IMR-90 (cell line): ENCODE measurements around the gene TMEM106A. TPM values are rescaled to one million over a fixed set of nuclear protein-coding genes. Genes with fewer than 3 reads are reported as not detected.

ENCODE experiments used
- ATAC-seq: fragments of 200-7000 bp; cut with Tn5 transposase; 2 replicates; pipeline ENCODE4 v1.9.1; 2020; ENCODE audit warnings: low read depth, mild to moderate bottlenecking, moderate library complexity
- BruUV-seq: library from RNA; stranded (reverse); fragments of 400-500 nt; replicated peaks from 2 replicates; lab custom pipeline; 2021; lab: Mats Ljungman, UMichigan
- CTCF ChIA-PET: fragments of 300-600 bp; formaldehyde crosslinking; extraction: SDS; loops from one replicate; lab custom pipeline; 2021; ENCODE audit warnings: antibody characterized with exemption; lab: Yijun Ruan, JAX
- POLR2A ChIA-PET: fragments of 300-600 bp; sonication (Branson Sonifier 250); formaldehyde crosslinking; loops from one replicate; lab custom pipeline; 2022; ENCODE audit warnings: antibody characterized with exemption; ENCODE audit not compliant: unreplicated experiment; lab: Charles Lee
- DNase-seq: peaks from one replicate; pipeline ENCODE4 v3.0.0; 2013
- H2AFZ ChIP-seq: replicated peaks from 2 replicates; pipeline ENCODE3; 2013; ENCODE audit warnings: low read length, mild to moderate bottlenecking; ENCODE audit not compliant: poor library complexity
- H2AK5ac ChIP-seq: 2 replicates; pipeline ENCODE4 v1.6.1; 2013; ENCODE audit warnings: low read depth, low read length, inconsistent platforms
- H2AK9ac ChIP-seq: replicated peaks from 2 replicates; pipeline ENCODE3; 2013; ENCODE audit warnings: mild to moderate bottlenecking, low read depth, low read length, moderate library complexity; ENCODE audit not compliant: poor library complexity
- H2BK120ac ChIP-seq: 2 replicates; pipeline ENCODE4 v1.6.1; 2013; ENCODE audit warnings: low read depth, low read length, inconsistent platforms
- H2BK15ac ChIP-seq: 3 replicates; pipeline ENCODE4 v1.6.1; 2013; ENCODE audit warnings: low read depth, low read length, inconsistent platforms
- H2BK20ac ChIP-seq: 2 replicates; pipeline ENCODE4 v1.6.1; 2013; ENCODE audit warnings: low read depth, mild to moderate bottlenecking, inconsistent platforms, low read length, moderate library complexity
- H2BK5ac ChIP-seq: 2 replicates; pipeline ENCODE4 v1.6.1; 2013; ENCODE audit warnings: mild to moderate bottlenecking, low read depth, low read length, inconsistent platforms; ENCODE audit not compliant: poor library complexity, severe bottlenecking
- H3K14ac ChIP-seq: replicated peaks from 2 replicates; pipeline ENCODE4 v1.6.1; 2013; ENCODE audit warnings: low read depth, low read length, inconsistent platforms
- H3K18ac ChIP-seq: 2 replicates; pipeline ENCODE4 v1.6.1; 2013; ENCODE audit warnings: low read depth, low read length, control low read depth
- H3K23ac ChIP-seq: 2 replicates; pipeline ENCODE4 v1.6.1; 2013; ENCODE audit warnings: low read depth, low read length, inconsistent platforms
- H3K27ac ChIP-seq: 2 replicates; pipeline ENCODE4 v1.5.1; 2013; ENCODE audit warnings: mild to moderate bottlenecking, control low read depth, low read length; ENCODE audit not compliant: insufficient read depth
- H3K27me3 ChIP-seq: 2 replicates; pipeline ENCODE4 v1.6.1; 2013; ENCODE audit warnings: low read length; ENCODE audit not compliant: control insufficient read depth, insufficient read depth
- H3K36me3 ChIP-seq: 2 replicates; pipeline ENCODE4 v1.6.1; 2013; ENCODE audit warnings: low read length, mixed read lengths; ENCODE audit not compliant: control insufficient read depth, insufficient read depth
- H3K4ac ChIP-seq: 2 replicates; pipeline ENCODE4 v1.6.1; 2013; ENCODE audit warnings: low read depth, low read length, inconsistent platforms
- H3K4me1 ChIP-seq: 2 replicates; pipeline ENCODE4 v1.6.1; 2013; ENCODE audit warnings: low read length, mixed read lengths; ENCODE audit not compliant: control insufficient read depth, insufficient read depth
- H3K4me2 ChIP-seq: 2 replicates; pipeline ENCODE4 v1.6.1; 2013; ENCODE audit warnings: low read depth, mild to moderate bottlenecking, control low read depth, low read length, moderate library complexity
- H3K4me3 ChIP-seq: 2 replicates; pipeline ENCODE4 v1.5.1; 2013; ENCODE audit warnings: low read depth, mild to moderate bottlenecking, control low read depth, low read length, moderate library complexity; ENCODE audit not compliant: insufficient read depth
- H3K56ac ChIP-seq: 2 replicates; pipeline ENCODE4 v1.6.1; 2013; ENCODE audit warnings: low read length, inconsistent platforms; ENCODE audit not compliant: insufficient read depth; ENCODE audit errors: extremely low read depth
- H3K79me1 ChIP-seq, 2 experiments: 2 replicates each; pipeline ENCODE4 v1.6.1; 2013; ENCODE audit warnings: low read length in 2 of 2, inconsistent platforms in 1 of 2, low read depth in 1 of 2
- H3K9ac ChIP-seq: 2 replicates; pipeline ENCODE4 v1.6.1; 2013; ENCODE audit warnings: low read depth, low read length, control low read depth
- H3K9me1 ChIP-seq: 2 replicates; pipeline ENCODE4 v1.6.1; 2013; ENCODE audit warnings: low read length, inconsistent platforms; ENCODE audit not compliant: insufficient read depth
- H3K9me3 ChIP-seq: 2 replicates; pipeline ENCODE4 v1.6.1; 2013; ENCODE audit warnings: low read length; ENCODE audit not compliant: control insufficient read depth, insufficient read depth
- H4K20me1 ChIP-seq: 2 replicates; pipeline ENCODE4 v1.6.1; 2013; ENCODE audit warnings: low read length, inconsistent platforms; ENCODE audit not compliant: insufficient read depth
- H4K5ac ChIP-seq: 2 replicates; pipeline ENCODE4 v1.6.1; 2013; ENCODE audit warnings: mild to moderate bottlenecking, low read depth, low read length, control low read depth
- H4K8ac ChIP-seq, 2 experiments: 2 replicates each; pipeline ENCODE4 v1.6.1; 2013; ENCODE audit warnings: low read depth in 2 of 2, low read length in 2 of 2, control low read depth in 1 of 2, inconsistent platforms in 1 of 2
- H4K91ac ChIP-seq: 2 replicates; pipeline ENCODE4 v1.6.1; 2013; ENCODE audit warnings: low read depth, low read length, inconsistent platforms; ENCODE audit not compliant: insufficient read depth
- BHLHE40 ChIP-seq: fragments of 150-350 bp; IDR thresholded peaks from 2 replicates; pipeline ENCODE4 v1.6.1; 2016; ENCODE audit warnings: mild to moderate bottlenecking, low read depth, low read length
- CEBPB ChIP-seq: IDR thresholded peaks from 2 replicates; pipeline ENCODE4 v1.6.1; 2012; ENCODE audit warnings: low read depth, low read length, improper control_type of control experiment
- CHD1 ChIP-seq: IDR thresholded peaks from 2 replicates; pipeline ENCODE4 v1.6.1; 2012; ENCODE audit warnings: low read depth, low read length, improper control_type of control experiment
- CTCF ChIP-seq: conservative IDR thresholded peaks from 2 replicates; pipeline ENCODE4 v1.5.1; 2012; ENCODE audit warnings: mild to moderate bottlenecking, low read depth, low read length, improper control_type of control experiment
- FOS ChIP-seq: fragments of 150-350 bp; IDR thresholded peaks from 2 replicates; pipeline ENCODE4 v1.6.1; 2016; ENCODE audit warnings: low read depth, low read length
- MAFK ChIP-seq: IDR thresholded peaks from 2 replicates; pipeline ENCODE4 v1.6.1; 2012; ENCODE audit warnings: low read depth, low read length, improper control_type of control experiment
- MAZ ChIP-seq: IDR thresholded peaks from 2 replicates; pipeline ENCODE4 v1.6.1; 2012; ENCODE audit warnings: low read depth, mild to moderate bottlenecking, low read length, improper control_type of control experiment, moderate library complexity, borderline replicate concordance
- MXI1 ChIP-seq: IDR thresholded peaks from 2 replicates; pipeline ENCODE4 v1.6.1; 2012; ENCODE audit warnings: low read depth, mild to moderate bottlenecking, low read length, moderate library complexity, borderline replicate concordance
- NFE2L2 ChIP-seq: fragments of 150-350 bp; IDR thresholded peaks from 2 replicates; pipeline ENCODE4 v1.6.1; 2016; ENCODE audit warnings: low read depth, mild to moderate bottlenecking, low read length
- POLR2A ChIP-seq: IDR thresholded peaks from 2 replicates; pipeline ENCODE4 v1.6.1; 2012; ENCODE audit warnings: mild to moderate bottlenecking, low read depth, low read length
- RAD21 ChIP-seq: IDR thresholded peaks from 2 replicates; pipeline ENCODE4 v1.6.1; 2012; ENCODE audit warnings: low read length, improper control_type of control experiment
- RCOR1 ChIP-seq: IDR thresholded peaks from 2 replicates; pipeline ENCODE4 v1.6.1; 2012; ENCODE audit warnings: mild to moderate bottlenecking, low read length, improper control_type of control experiment; ENCODE audit not compliant: insufficient replicate concordance
- RFX5 ChIP-seq: IDR thresholded peaks from 2 replicates; pipeline ENCODE4 v1.8.0; 2012; ENCODE audit warnings: low read depth, mild to moderate bottlenecking, low read length, moderate library complexity
- SMC3 ChIP-seq: fragments of 150-350 bp; IDR thresholded peaks from 2 replicates; pipeline ENCODE4 v1.6.1; 2016; ENCODE audit warnings: low read depth, mild to moderate bottlenecking, antibody characterized with exemption, low read length, moderate library complexity
- WGBS, 2 experiments: methylation state at CpG; one replicate each; pipeline versions ENCODE4 v1.1.5 to v1.1.7; 2013; ENCODE audit warnings: missing lambda C conversion rate in 2 of 2; ENCODE audit not compliant: insufficient read length in 1 of 2; ENCODE audit errors: extremely low coverage in 2 of 2; 5-methylcytosine and 5-hydroxymethylcytosine counted together
- dilution Hi-C: fragments of 300-500 bp; cut with HindIII; formaldehyde crosslinking; loops from one replicate; pipeline ENCODE4 v1.14.3; 2018; ENCODE audit warnings: low sequenced_read_pairs; ENCODE audit not compliant: unreplicated experiment
- in situ Hi-C: fragments of 300-500 bp; cut with MboI; formaldehyde crosslinking; loops from 3 replicates; pipeline ENCODE4 v1.14.3; 2019; ENCODE audit warnings: low sequenced_read_pairs, inconsistent platforms, mixed read lengths
- intact Hi-C: fragments of 100-400 bp; cut with micrococcal nuclease; formaldehyde crosslinking; loops from 2 replicates; pipeline ENCODE4 v1.10.0; 2022
- polyA plus RNA-seq, 3 experiments: library from polyadenylated mRNA; depleted of rRNA; stranded (reverse); fragments of >200 nt; gene quantifications; 2 replicates each; pipeline ENCODE4 v1.2.3, GENCODE V29; 2012; ENCODE audit warnings: low replicate concordance in 1 of 3
- total RNA-seq: library from RNA; depleted of rRNA; stranded (reverse); fragments of >200 nt; gene quantifications from 2 replicates; pipeline ENCODE4 v1.2.3, GENCODE V29; 2012
- TF ChIP-seq, protein P1 (sequence below): fragments of 150-350 bp; IDR thresholded peaks from 2 replicates; pipeline ENCODE4 v1.6.1; 2016; ENCODE audit warnings: low read depth, mild to moderate bottlenecking, low read length, moderate library complexity, borderline replicate concordance

Gene TMEM106A
- total and polyA plus RNA-seq, 2 of the 4 experiments (the other 2 are of a cell fraction): 2.2 to 7.5 TPM

DNA sequence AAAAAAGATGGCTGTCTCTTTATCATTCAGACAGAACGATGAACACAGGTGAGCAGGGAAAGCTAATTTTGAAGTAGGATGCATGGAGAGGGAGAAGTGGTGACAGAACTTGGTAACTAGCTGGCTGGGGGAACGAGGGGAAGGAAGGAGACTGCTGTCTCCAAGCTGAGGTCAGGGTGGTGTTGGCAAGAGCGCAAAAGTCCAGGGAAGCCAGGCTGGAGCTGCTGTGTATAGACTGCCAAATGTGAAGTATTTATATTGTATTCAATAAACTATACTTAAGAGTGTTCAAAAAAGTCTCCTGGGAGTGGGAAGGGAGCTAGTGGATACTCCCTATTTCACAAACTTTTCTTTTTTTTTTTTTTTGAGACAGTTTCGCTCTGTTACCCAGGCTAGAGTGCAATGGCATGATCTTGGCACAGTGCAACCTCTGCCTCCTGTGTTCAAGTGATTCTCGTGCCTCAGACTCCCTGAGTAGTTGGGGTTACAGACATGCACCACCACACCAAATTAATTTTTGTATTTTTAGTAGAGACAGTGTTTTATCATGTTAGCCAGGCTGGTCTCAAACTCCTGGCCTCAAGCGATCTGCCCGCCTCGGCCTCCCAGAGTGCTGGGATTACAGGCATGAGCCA is 8.2 kb downstream of the TMEM106A start:
- no peak overlapping the region for H2AK9ac ChIP-seq
- no peak overlapping the region for H3K56ac ChIP-seq
- no peak overlapping the region for H3K23ac ChIP-seq
- no peak overlapping the region for H4K8ac ChIP-seq
- ChIA-PET CTCF (interaction anchor here (0.8 kb wide), 1 partner anchor 399 kb away, joined by 3 read pairs; no protein-coding TSS in a partner anchor), POLR2A (interaction anchor here (0.6 kb wide), 1 partner anchor 540 kb away, joined by 3 read pairs; no protein-coding TSS in a partner anchor)
- H2AK5ac ChIP-seq: no peak overlapping the region
- no peaks in the 10 kb centered on the region for H3K4me1 ChIP-seq
- no peak for DNase-seq
- no peak overlapping the region for H2BK5ac ChIP-seq
- peaks cover 20% of the 10 kb centered on the region for H3K9me1 ChIP-seq
- no peak overlapping the region for H3K18ac ChIP-seq
- dilution Hi-C loops (no loop called here), in situ Hi-C loops (loop anchor here (25.0 kb wide), 1 partner anchor 92 kb away; no protein-coding TSS in a partner anchor), intact Hi-C loops (loop anchor here (10.0 kb wide), 1 partner anchor 295 kb away; no protein-coding TSS in a partner anchor)
- no peak overlapping the region for H3K4ac ChIP-seq
- H2AFZ ChIP-seq: no peak overlapping the region
- H3K36me3 ChIP-seq: peaks cover 40% of the 10 kb centered on the region
- no peaks in the 10 kb centered on the region for H3K9me3 ChIP-seq
- no peak overlapping the region for H3K4me3 ChIP-seq
- WGBS, 2 experiments: 87% methylated on average over 3 of the region's 8 CpGs; no CpG with 5 or more reads in 1 of the 2 experiments
- no peak overlapping the region for H3K4me2 ChIP-seq
- 0 out of 2 replicates have a peak, but pooled peaks have one; percentile 27 for ATAC-seq
- H3K14ac ChIP-seq: no peak overlapping the region
- no TSS peak for BruUV-seq
- H4K91ac ChIP-seq: no peak overlapping the region
- no peaks in the 10 kb centered on the region for H3K27me3 ChIP-seq
- no peak overlapping the region for H2BK20ac ChIP-seq
- H4K20me1 ChIP-seq: no peaks in the 10 kb centered on the region; the same call in 1 of the 2 replicates
- H2BK120ac ChIP-seq: no peak overlapping the region
- H3K27ac ChIP-seq: no peak overlapping the region
- H4K5ac ChIP-seq: no peak overlapping the region
- H2BK15ac ChIP-seq: no peak overlapping the region
- peaks cover 0 to 26% of the 10 kb centered on the region in 2 experiments; a peak in 2 of 4 replicates for H3K79me1 ChIP-seq
- H3K9ac ChIP-seq: no peak overlapping the region; the same call in 1 of the 2 replicates
- TF ChIP-seq RCOR1: no peak
- no peak for TF ChIP-seq BHLHE40
- TF ChIP-seq CHD1: no peak
- TF ChIP-seq SMC3: no peak
- TF ChIP-seq MXI1: no peak
- no peak for TF ChIP-seq CEBPB
- no peak for TF ChIP-seq MAFK
- TF ChIP-seq, protein P1, sequence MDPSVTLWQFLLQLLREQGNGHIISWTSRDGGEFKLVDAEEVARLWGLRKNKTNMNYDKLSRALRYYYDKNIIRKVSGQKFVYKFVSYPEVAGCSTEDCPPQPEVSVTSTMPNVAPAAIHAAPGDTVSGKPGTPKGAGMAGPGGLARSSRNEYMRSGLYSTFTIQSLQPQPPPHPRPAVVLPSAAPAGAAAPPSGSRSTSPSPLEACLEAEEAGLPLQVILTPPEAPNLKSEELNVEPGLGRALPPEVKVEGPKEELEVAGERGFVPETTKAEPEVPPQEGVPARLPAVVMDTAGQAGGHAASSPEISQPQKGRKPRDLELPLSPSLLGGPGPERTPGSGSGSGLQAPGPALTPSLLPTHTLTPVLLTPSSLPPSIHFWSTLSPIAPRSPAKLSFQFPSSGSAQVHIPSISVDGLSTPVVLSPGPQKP: no peak
- no peak for TF ChIP-seq MAZ
- no peak for TF ChIP-seq FOS
- no peak for TF ChIP-seq NFE2L2
- TF ChIP-seq RAD21: no peak
- TF ChIP-seq CTCF: no peak
- TF ChIP-seq POLR2A: no peak
- TF ChIP-seq RFX5: no peak
